ENCODE measurements around the gene OR2V1.

Gene OR2V1

GRCh38 chr5:181156758-181157157 lies 25.8 kb upstream of the OR2V1 start:
- H3K27me3 ChIP-seq = peaks cover 34% of the 10 kb centered on the region
- H3K4me1 ChIP-seq (ENCODE audit: control insufficient read depth in 1 of 2, insufficient read depth in 1 of 2, low read depth in 1 of 2, low read length in 1 of 2) = peaks cover 0 to 6% of the 10 kb centered on the region in 2 experiments
- H3K27ac ChIP-seq = no peak overlapping the region
- no peak for TF ChIP-seq CTCF (IDR thresholded peaks at IDR 0.05)
- no peak overlapping the region for H3K4me3 ChIP-seq (ENCODE audit: low read depth in 1 of 2, low read length in 1 of 2)
- no peaks in the 10 kb centered on the region for H3K9me3 ChIP-seq
- H3K36me3 ChIP-seq = no peaks in the 10 kb centered on the region

GRCh38 chr5:181153814-181154213 lies 22.8 kb upstream of the OR2V1 start:
- Histone ChIP-seq H3K36me3 (no peaks in the 10 kb centered on the region), H3K4me3 (ENCODE audit: low read depth in 1 of 2, low read length in 1 of 2) (no peak overlapping the region), H3K27me3 (peaks cover 54% of the 10 kb centered on the region), H3K27ac (no peak overlapping the region), H3K4me1 (ENCODE audit: control insufficient read depth in 1 of 2, insufficient read depth in 1 of 2, low read depth in 1 of 2, low read length in 1 of 2) (no peaks in the 10 kb centered on the region), H3K9me3 (no peaks in the 10 kb centered on the region)
- no peak for TF ChIP-seq CTCF (IDR thresholded peaks at IDR 0.05)

- Histone ChIP-seq H3K36me3 (no peaks in the 10 kb centered on the region), H3K27me3 (peaks cover 56% of the 10 kb centered on the region), H3K4me3 (ENCODE audit: low read depth in 1 of 2, low read length in 1 of 2) (no peak overlapping the region), H3K27ac (no peak overlapping the region), H3K4me1 (ENCODE audit: control insufficient read depth in 1 of 2, insufficient read depth in 1 of 2, low read depth in 1 of 2, low read length in 1 of 2) (no peaks in the 10 kb centered on the region), H3K9me3 (no peaks in the 10 kb centered on the region)
- no peak for TF ChIP-seq CTCF (IDR thresholded peaks at IDR 0.05)
These were observed 21.4 kb upstream of the OR2V1 start for GRCh38 chr5:181152406-181152805.

GRCh38 chr5:181151146-181151545 lies 20.2 kb upstream of the OR2V1 start:
- H3K4me3 ChIP-seq (ENCODE audit: low read depth in 1 of 2, low read length in 1 of 2) = no peak overlapping the region
- no peak for TF ChIP-seq CTCF (IDR thresholded peaks at IDR 0.05)

GRCh38 chr5:181149806-181150733 lies 19.1 kb upstream of the OR2V1 start:
- TF ChIP-seq CTCF (IDR thresholded peaks at IDR 0.05) = no peak
- Histone ChIP-seq H3K27me3 (peaks cover 52% of the 10 kb centered on the region), H3K27ac (no peak overlapping the region), H3K36me3 (no peaks in the 10 kb centered on the region), H3K4me3 (ENCODE audit: low read depth in 1 of 2, low read length in 1 of 2) (no peak overlapping the region), H3K4me1 (ENCODE audit: control insufficient read depth in 1 of 2, insufficient read depth in 1 of 2, low read depth in 1 of 2, low read length in 1 of 2) (no peaks in the 10 kb centered on the region), H3K9me3 (no peaks in the 10 kb centered on the region)

More at GRCh38 chr5:181151146-181151545, 20.2 kb upstream of the OR2V1 start:
- Histone ChIP-seq H3K27ac (no peak overlapping the region), H3K9me3 (no peaks in the 10 kb centered on the region), H3K4me1 (ENCODE audit: control insufficient read depth in 1 of 2, insufficient read depth in 1 of 2, low read depth in 1 of 2, low read length in 1 of 2) (no peaks in the 10 kb centered on the region), H3K27me3 (peaks cover 53% of the 10 kb centered on the region), H3K36me3 (no peaks in the 10 kb centered on the region)

Measured in neutrophil (primary cell).